Stimulated activated naive CD8-positive, alpha-beta T cell treated with anti-CD3 and anti-CD28 coated beads, Interleukin-15, Interleukin-2, amounts not matched to agents 100 U/mL and 50 U/mL, for 24 hours (primary cell): ENCODE data around the gene RNF152.

Source experiments
- ATAC-seq: fragments of 150-1000 bp; cut with Tn5 transposase; one replicate; pipeline ENCODE4 v1.10.0; 2021
- DNase-seq: peaks from one replicate; pipeline ENCODE4 v3.0.0; 2021

The RNF152 gene

GRCh38 chr18:61854578-61855448 is 38.0 kb downstream of the RNF152 start:
- DNase-seq (no peak), ATAC-seq (no peak)

DNA sequence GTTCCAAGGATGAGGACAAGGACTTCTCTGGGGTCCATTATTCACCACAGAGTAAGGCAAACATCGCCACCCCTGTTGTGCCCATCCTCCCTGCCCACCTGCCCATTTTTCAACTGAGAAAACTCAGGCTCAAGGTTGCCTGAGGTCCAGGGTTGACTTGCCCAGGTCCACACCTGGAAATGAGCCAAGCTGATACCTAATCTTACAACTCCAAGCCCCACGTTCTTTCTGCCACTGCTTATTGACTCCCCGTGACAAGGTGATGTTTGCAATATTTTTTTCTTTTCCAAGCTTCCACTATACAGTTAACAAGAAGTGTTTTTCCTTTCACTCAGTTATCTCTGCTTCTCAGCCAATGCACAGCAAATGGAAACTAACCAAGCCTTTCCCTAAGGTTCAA is 39.0 kb downstream of the RNF152 start:
- ATAC-seq: no peak
- DNase-seq: no peak

GRCh38 chr18:61852496-61852895 is 40.3 kb downstream of the RNF152 start:
- ATAC-seq (no peak), DNase-seq (no peak)

- DNase-seq: no peak
- no peak for ATAC-seq
These were observed 40.8 kb downstream of the RNF152 start for GRCh38 chr18:61851940-61852451.

GRCh38 chr18:61851279-61851678 is 41.5 kb downstream of the RNF152 start:
- ATAC-seq: no peak

GRCh38 chr18:61850756-61851155 is 42.1 kb downstream of the RNF152 start:
- ATAC-seq: no peak
- DNase-seq: no peak

More at GRCh38 chr18:61851279-61851678, 41.5 kb downstream of the RNF152 start:
- DNase-seq: no peak

DNA sequence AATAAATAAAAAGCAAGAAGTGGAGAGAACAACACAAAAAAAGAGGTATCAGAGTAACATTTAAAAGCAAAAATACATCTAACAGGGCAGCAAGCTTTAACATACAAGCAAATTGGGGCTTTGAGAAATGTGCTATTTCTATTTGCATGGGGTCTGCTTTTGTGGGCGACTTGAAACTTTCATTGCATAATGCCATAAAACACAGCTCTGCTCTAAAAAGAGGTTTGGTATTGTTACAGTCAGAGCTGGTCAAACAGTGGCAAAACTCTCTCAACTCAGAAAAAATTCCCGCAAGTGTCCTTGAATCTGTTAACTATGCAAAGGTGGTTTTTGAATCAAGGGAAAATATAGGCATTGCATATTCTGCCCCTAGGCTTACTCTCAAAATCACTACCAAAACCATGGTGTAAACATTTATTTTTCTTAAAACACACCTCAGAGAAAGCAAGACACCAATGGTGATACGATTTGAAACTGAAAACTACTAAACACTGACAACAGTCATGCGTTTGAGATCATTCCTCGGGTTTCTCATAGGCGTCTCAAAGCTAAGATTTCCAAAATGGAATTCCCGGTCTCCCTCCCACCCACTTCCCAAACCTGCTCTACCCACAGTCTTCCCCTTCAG is 45.5 kb downstream of the RNF152 start:
- ATAC-seq: no peak

DNA sequence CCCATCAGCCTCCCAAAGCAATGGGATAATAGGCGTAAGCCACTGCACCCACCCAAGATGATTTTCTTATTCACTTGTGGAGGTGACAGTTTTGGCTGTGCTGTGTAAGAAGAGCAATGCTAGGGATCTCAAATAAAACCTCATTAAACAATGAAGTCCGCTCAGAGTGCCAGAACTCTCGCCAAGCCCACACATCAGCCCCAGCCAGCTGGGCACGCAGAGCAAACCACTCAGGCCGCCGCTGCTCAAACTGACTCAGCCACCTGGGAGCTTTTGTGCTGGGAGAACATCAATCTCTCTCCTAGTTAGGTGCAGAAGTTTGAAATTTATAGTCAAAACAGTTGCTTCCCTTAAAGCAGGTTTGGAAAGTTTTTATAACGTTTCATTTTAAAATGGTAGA is 47.6 kb downstream of the RNF152 start:
- no peak for ATAC-seq
- no peak for DNase-seq

More for the DNA sequence above, 45.5 kb downstream of the RNF152 start:
- DNase-seq: no peak

GRCh38 chr18:61844726-61845125 is 48.1 kb downstream of the RNF152 start:
- ATAC-seq (no peak), DNase-seq (no peak)

DNA sequence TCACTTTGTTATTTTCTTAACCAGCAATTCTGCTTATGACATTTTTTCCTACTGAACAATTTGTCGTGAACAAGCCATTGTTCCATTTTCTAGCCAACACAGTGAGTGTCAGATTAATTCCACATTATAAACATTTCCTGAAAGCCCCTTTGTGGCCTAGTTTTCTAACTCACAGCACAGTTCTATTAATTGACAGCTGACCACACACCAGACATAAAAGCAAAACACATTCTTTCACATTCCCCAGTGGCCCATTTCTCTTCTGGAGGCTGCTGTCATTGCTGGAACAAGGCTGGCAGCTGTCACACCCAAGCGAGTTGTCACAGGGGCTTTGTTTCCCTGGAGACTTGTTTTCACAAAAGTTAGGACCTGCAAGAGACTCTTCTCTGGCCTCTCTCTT is 50.7 kb downstream of the RNF152 start:
- ATAC-seq (no peak), DNase-seq (no peak)

DNA sequence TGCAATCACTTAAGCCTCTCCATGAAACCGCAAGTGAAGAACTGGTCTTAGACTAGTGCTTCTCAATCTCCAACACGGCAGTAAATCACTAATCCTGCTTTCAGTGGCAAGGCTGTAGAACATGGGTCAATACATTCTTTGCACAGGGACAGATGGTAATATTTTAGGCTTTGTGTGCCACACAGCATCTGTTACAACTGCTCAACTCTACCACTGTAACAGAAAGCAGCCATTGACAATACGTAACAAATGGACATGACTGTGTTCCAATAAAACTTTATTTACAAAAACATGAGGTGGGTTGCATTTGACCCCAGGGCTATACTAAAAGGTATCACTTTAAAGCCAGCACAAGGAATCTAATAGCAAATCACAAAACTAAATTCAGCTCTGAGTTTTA is 51.1 kb downstream of the RNF152 start:
- DNase-seq: no peak
- ATAC-seq: no peak

- DNase-seq: no peak
- no peak for ATAC-seq
These were observed 52.5 kb downstream of the RNF152 start for GRCh38 chr18:61840324-61840723.

GRCh38 chr18:61838521-61838920 is 54.3 kb downstream of the RNF152 start:
- ATAC-seq: no peak

DNA sequence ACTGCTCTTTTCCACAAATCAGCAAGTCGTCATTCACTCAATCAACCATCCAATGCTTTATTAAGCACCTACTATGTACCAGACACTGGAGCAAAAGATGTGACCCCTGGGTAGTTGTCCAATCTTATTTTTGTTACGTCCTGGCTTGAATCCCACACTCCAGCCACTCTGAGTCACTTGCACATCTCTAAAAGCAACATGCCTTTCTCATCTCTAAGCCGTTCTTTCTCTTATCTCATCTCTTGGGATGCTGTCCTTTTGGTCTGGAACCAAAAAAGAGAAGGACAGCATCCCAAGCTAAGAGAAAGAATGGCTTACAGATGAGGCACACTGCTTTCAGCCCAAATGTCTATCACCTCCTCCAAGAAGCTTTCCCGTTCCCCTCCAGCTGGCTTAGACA is 58.8 kb downstream of the RNF152 start:
- DNase-seq (no peak), ATAC-seq (no peak)

More at GRCh38 chr18:61838521-61838920, 54.3 kb downstream of the RNF152 start:
- no peak for DNase-seq

- DNase-seq: no peak
- ATAC-seq: no peak
These were observed 59.4 kb downstream of the RNF152 start for GRCh38 chr18:61833387-61833786.

DNA sequence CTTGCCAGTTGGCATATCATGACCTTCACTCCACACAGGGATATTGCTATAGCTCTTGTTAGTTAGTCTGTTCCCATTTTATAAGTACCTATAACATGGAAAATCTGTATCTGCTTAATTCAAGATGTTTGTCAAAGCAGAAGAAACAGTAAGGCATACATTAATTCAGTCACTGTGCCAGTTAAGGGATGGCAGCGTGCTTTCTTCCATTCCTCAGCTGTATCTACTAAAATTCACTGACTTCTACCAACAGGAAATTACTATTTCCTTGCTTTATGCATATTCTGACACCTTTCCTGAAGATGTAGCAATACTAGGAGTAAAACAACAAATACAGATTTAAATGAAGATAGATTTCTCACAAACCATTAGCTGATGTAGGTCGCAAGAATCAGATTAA is 59.9 kb downstream of the RNF152 start:
- DNase-seq: no peak
- no peak for ATAC-seq

DNA sequence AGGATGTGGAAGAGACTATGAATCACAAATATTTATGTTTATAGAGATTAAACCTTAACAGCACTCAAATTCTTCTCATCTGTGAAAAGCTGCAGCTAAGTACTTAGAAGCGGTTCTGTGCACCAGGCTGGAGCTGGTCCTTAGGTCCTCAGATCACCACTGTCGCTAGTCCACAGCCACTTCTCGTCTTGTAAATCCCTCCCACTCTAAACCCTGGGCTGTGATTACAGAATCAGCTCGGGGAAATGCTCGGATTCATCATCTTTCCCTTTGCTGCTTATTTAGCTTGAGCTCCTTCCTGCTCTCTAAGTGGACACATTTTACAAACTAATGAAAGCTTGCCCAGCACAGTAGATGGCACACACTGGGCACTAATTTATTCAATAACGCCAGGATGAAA is 61.7 kb downstream of the RNF152 start:
- no peak for DNase-seq
- no peak for ATAC-seq

- ATAC-seq (no peak), DNase-seq (no peak)
These were observed 63.7 kb downstream of the RNF152 start for GRCh38 chr18:61829108-61829507.

- no peak for ATAC-seq
- no peak for DNase-seq
These were observed 65.2 kb downstream of the RNF152 start for GRCh38 chr18:61827591-61827990.

DNA sequence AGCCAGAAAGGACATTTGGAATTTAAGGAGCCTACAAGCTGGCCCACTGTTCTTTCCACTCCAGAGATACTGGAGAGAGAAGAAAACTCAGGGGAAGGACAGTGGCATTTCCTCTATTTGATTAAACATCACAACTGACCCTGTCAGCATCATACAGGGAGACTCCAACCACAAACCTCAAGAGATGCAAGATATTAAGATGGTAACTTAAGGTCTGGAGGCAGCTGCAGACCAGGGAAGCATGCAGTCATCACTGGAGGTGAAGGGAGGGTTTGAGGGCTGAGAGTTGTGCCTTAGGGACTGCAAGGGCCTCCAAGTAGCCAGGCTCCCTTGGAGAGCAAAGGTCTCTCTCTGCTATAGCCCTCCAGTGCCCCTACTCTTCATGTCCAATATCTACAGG is 67.4 kb downstream of the RNF152 start:
- DNase-seq (no peak), ATAC-seq (no peak)

GRCh38 chr18:61824733-61825363 is 68.0 kb downstream of the RNF152 start:
- DNase-seq: no peak
- no peak for ATAC-seq

DNA sequence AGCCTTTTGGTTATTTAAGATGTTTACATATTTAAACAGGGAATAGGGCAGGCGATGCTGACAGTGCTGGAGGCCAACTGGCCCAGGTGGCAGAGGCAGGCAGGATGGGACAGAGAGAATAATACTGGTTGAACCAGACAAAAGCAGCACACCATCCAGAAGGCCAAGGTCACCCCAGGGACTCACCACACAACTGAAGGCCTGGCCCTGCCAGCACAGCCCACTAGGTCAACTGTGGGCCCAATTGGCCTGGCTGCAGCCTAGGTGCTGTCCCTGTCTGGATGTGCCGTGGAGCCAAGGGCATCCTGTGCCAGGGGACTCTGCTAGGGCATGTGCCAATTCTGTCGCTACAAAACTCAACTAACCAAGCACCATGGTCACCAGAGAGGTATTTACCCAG is 69.2 kb downstream of the RNF152 start:
- ATAC-seq (no peak), DNase-seq (no peak)

- no peak for ATAC-seq
- DNase-seq: no peak
These were observed 69.9 kb downstream of the RNF152 start for GRCh38 chr18:61822879-61823278.
